Stomach smooth muscle (tissue), 2 donors: ENCODE measurements around the gene CCDC182.

ENCODE experiments used
- H3K27ac ChIP-seq: one replicate; pipeline ENCODE4 v1.7.0; 2013; ENCODE audit warnings: mild to moderate bottlenecking, low read length, inconsistent platforms
- H3K27me3 ChIP-seq, 2 donors: one replicate each; pipeline ENCODE4 v1.7.0; 2013; ENCODE audit warnings: low read length in 2 of 2; ENCODE audit not compliant: insufficient read depth in 2 of 2, control insufficient read depth in 1 of 2
- H3K36me3 ChIP-seq, 2 donors: one replicate each; pipeline ENCODE4 v1.7.0; 2013; ENCODE audit warnings: low read length in 2 of 2; ENCODE audit not compliant: control insufficient read depth in 2 of 2, insufficient read depth in 2 of 2
- H3K4me1 ChIP-seq: one replicate; pipeline ENCODE4 v1.7.0; 2013; ENCODE audit warnings: low read length; ENCODE audit not compliant: control insufficient read depth, insufficient read depth
- H3K4me3 ChIP-seq, 2 donors: one replicate each; pipeline ENCODE4 v1.7.0; 2013; ENCODE audit warnings: low read length in 2 of 2
- H3K9ac ChIP-seq, 2 donors: one replicate each; pipeline ENCODE4 v1.7.0; 2013; ENCODE audit warnings: low read length in 2 of 2, mild to moderate bottlenecking in 1 of 2
- H3K9me3 ChIP-seq, 2 donors: one replicate each; pipeline ENCODE4 v1.7.0; 2013; ENCODE audit warnings: low read length in 2 of 2; ENCODE audit not compliant: control insufficient read depth in 2 of 2
- donor health status: healthy.
- donor health status: Pancreatic carcinoma.

CCDC182 gene

GRCh38 chr17:57714665-57715180 lies 30.4 kb downstream of the CCDC182 start:
- Histone ChIP-seq H3K9me3 (no peaks in the 10 kb centered on the region), H3K4me1 (peaks cover 9% of the 10 kb centered on the region), H3K27me3 (peaks cover 17 to 43% of the 10 kb centered on the region in 2 donors), H3K36me3 (no peaks in the 10 kb centered on the region), H3K4me3 (no peak overlapping the region), H3K9ac (no peak overlapping the region), H3K27ac (no peak overlapping the region)

- H3K9me3 ChIP-seq: no peaks in the 10 kb centered on the region
- no peak overlapping the region for H3K9ac ChIP-seq
- H3K27me3 ChIP-seq: peaks cover 19 to 35% of the 10 kb centered on the region in 2 donors
These were observed 32.0 kb downstream of the CCDC182 start for GRCh38 chr17:57713140-57713539.

GRCh38 chr17:57708410-57708809 lies 36.7 kb downstream of the CCDC182 start:
- H3K27ac ChIP-seq: no peak overlapping the region
- H3K9me3 ChIP-seq: no peaks in the 10 kb centered on the region
- no peak overlapping the region for H3K9ac ChIP-seq
- peaks cover 4 to 10% of the 10 kb centered on the region in 2 donors for H3K27me3 ChIP-seq
- H3K4me3 ChIP-seq: no peak overlapping the region
- H3K36me3 ChIP-seq: no peaks in the 10 kb centered on the region
- H3K4me1 ChIP-seq: peaks cover 5% of the 10 kb centered on the region

More at GRCh38 chr17:57713140-57713539, 32.0 kb downstream of the CCDC182 start:
- Histone ChIP-seq H3K4me1 (peaks cover 12% of the 10 kb centered on the region), H3K27ac (no peak overlapping the region), H3K4me3 (no peak overlapping the region), H3K36me3 (no peaks in the 10 kb centered on the region)

- Histone ChIP-seq H3K9me3 (no peaks in the 10 kb centered on the region), H3K4me3 (peak overlapping the region in 1 of 2 donors; percentile 8), H3K36me3 (no peaks in the 10 kb centered on the region), H3K4me1 (peaks cover 5% of the 10 kb centered on the region), H3K9ac (no peak overlapping the region), H3K27ac (no peak overlapping the region), H3K27me3 (peaks cover 4 to 6% of the 10 kb centered on the region in 2 donors)
These were observed 37.2 kb downstream of the CCDC182 start for GRCh38 chr17:57707892-57708291.

- Histone ChIP-seq H3K4me3 (no peak overlapping the region), H3K9me3 (no peaks in the 10 kb centered on the region), H3K9ac (no peak overlapping the region), H3K4me1 (peaks cover 5% of the 10 kb centered on the region), H3K27ac (no peak overlapping the region), H3K36me3 (no peaks in the 10 kb centered on the region), H3K27me3 (peaks cover 4 to 6% of the 10 kb centered on the region in 2 donors)
These were observed 38.3 kb downstream of the CCDC182 start for GRCh38 chr17:57706761-57707160.

- peaks cover 5% of the 10 kb centered on the region for H3K4me1 ChIP-seq
- no peaks in the 10 kb centered on the region for H3K9me3 ChIP-seq
- H3K36me3 ChIP-seq: no peaks in the 10 kb centered on the region
- peaks cover 4 to 6% of the 10 kb centered on the region in 2 donors for H3K27me3 ChIP-seq
- H3K4me3 ChIP-seq: no peak overlapping the region
- H3K27ac ChIP-seq: no peak overlapping the region
- no peak overlapping the region for H3K9ac ChIP-seq
These were observed 39.0 kb downstream of the CCDC182 start for GRCh38 chr17:57705921-57706695.

- H3K4me3 ChIP-seq: no peak overlapping the region
- peaks cover 5 to 6% of the 10 kb centered on the region in 2 donors for H3K27me3 ChIP-seq
- no peaks in the 10 kb centered on the region for H3K36me3 ChIP-seq
- H3K9ac ChIP-seq: no peak overlapping the region
- no peaks in the 10 kb centered on the region for H3K9me3 ChIP-seq
- H3K4me1 ChIP-seq: peaks cover 5% of the 10 kb centered on the region
- H3K27ac ChIP-seq: no peak overlapping the region
These were observed 40.7 kb downstream of the CCDC182 start for GRCh38 chr17:57704448-57704847.

- H3K9ac ChIP-seq: no peak overlapping the region
- H3K27me3 ChIP-seq: peaks cover 5 to 6% of the 10 kb centered on the region in 2 donors
- no peak overlapping the region for H3K27ac ChIP-seq
- H3K36me3 ChIP-seq: no peaks in the 10 kb centered on the region
- no peaks in the 10 kb centered on the region for H3K9me3 ChIP-seq
- H3K4me1 ChIP-seq: peaks cover 4% of the 10 kb centered on the region
- no peak overlapping the region for H3K4me3 ChIP-seq
These were observed 41.8 kb downstream of the CCDC182 start for GRCh38 chr17:57703273-57703672.

GRCh38 chr17:57701124-57701523 lies 44.0 kb downstream of the CCDC182 start:
- H3K36me3 ChIP-seq: no peaks in the 10 kb centered on the region

GRCh38 chr17:57699751-57700219 lies 45.3 kb downstream of the CCDC182 start:
- H3K36me3 ChIP-seq: no peaks in the 10 kb centered on the region
- H3K27me3 ChIP-seq: peaks cover 2 to 9% of the 10 kb centered on the region in 2 donors
- no peak overlapping the region for H3K9ac ChIP-seq
- H3K9me3 ChIP-seq: no peaks in the 10 kb centered on the region
- no peak overlapping the region for H3K4me3 ChIP-seq
- H3K27ac ChIP-seq: no peak overlapping the region
- no peaks in the 10 kb centered on the region for H3K4me1 ChIP-seq

More at GRCh38 chr17:57701124-57701523, 44.0 kb downstream of the CCDC182 start:
- no peak overlapping the region for H3K27ac ChIP-seq
- H3K9me3 ChIP-seq: no peaks in the 10 kb centered on the region
- no peak overlapping the region for H3K4me3 ChIP-seq
- no peak overlapping the region for H3K9ac ChIP-seq
- no peaks in the 10 kb centered on the region for H3K4me1 ChIP-seq
- H3K27me3 ChIP-seq: peaks cover 6 to 9% of the 10 kb centered on the region in 2 donors
